MM.1S (cell line): ENCODE data around the gene RHEB.

Experiments
- CTCF ChIP-seq: fragments of 300-600 bp; sonication (generic); IDR thresholded peaks from 2 replicates; pipeline ENCODE4 v1.5.1; 2016; ENCODE audit warnings: antibody characterized with exemption, low read length, mixed read lengths
- EZH2phosphoT487 ChIP-seq: fragments of 300-600 bp; sonication (generic); IDR thresholded peaks from 2 replicates; pipeline ENCODE4 v1.6.1; 2018; ENCODE audit warnings: antibody characterized with exemption, low read length

DNA sequence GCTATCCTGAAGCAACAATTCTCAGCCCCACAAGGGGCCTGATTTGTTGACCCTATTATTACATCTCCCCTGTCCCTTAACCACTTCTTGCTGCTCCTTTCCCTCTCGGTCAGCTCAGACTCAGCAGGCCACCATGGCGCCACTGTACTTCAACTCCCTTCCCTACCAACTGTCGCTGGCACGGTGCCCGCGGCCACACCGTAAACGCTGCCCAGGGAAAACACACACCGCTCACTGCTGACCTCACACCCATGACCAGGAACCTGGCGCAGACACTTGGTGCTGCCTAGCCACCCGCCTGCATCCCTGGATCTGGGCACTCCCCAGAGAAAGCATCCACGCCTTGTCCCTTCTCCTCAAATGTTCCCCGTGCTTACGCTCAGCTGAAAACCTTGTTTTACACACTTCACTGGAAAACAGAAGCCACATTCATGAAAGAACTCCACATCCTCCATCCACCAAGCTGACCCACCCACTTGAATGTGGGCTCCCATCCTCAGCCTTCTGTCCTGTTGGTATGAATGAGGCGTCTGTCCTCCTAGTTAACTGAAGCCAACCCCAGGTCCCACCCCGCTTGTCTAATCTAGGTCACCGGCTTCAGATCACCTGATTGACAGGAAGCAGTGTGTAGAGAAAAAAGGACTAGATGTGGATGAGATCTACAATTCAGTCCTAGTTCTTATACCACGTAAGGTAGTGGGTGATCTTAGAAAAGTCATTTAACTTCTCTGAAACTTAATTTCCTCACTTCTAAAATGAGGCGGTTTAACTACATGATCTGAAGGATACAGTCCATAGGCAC is 51.3 kb downstream of the RHEB start:
- TF ChIP-seq CTCF (no peak), EZH2phosphoT487 (no peak)
